ENCODE results near the gene FSD1. TPM values are rescaled to one million over a fixed set of nuclear protein-coding genes. Genes with fewer than 3 reads are reported as not detected.
"Not testable (repeated sequence)": the region's sequence is repeated elsewhere in the genome, so short reads cannot be mapped to it uniquely, and the experiment has no call there.

The FSD1 gene
- polyA plus RNA-seq, 4 donors: 1.3 to 3.2 (median 2.0) TPM

- H3K9me3 ChIP-seq (ENCODE audit: control insufficient read depth in 2 of 2, insufficient read depth in 1 of 2, low read depth in 1 of 2, low read length in 1 of 2): peaks cover 0 to 3% of the 10 kb centered on the region in 2 donors
- H3K27ac ChIP-seq (ENCODE audit: low read depth in 1 of 3, low read length in 2 of 3): peak overlapping the region in 1 of 3 donors; percentile 35
- no peak overlapping the region for H3K4me3 ChIP-seq (ENCODE audit: low read depth in 1 of 3, low read length in 3 of 3)
- FAIRE-seq (no peak), DNase-seq (peak; percentile 43 to 64)
- H3K27me3 ChIP-seq (ENCODE audit: control insufficient read depth in 3 of 3, insufficient read depth in 3 of 3, low read length in 3 of 3): no peaks in the 10 kb centered on the region
- WGBS, 3 donors: 29 to 48% (median 32%) methylated on average over 20 to 21 of the region's 21 CpGs
- peaks cover 7 to 85% (median 21%) of the 10 kb centered on the region in 3 donors for H3K36me3 ChIP-seq (ENCODE audit: control insufficient read depth in 3 of 3, insufficient read depth in 2 of 3, low read depth in 1 of 3, low read length in 3 of 3)
- H3K4me1 ChIP-seq (ENCODE audit: control insufficient read depth in 3 of 3, insufficient read depth in 2 of 3, low read depth in 1 of 3, low read length in 2 of 3): peaks cover 0 to 3% (median 2%) of the 10 kb centered on the region in 3 donors
These were observed 37.1 kb upstream of the FSD1 start for GRCh38 chr19:4267101-4267900.

- peaks cover 0 to 3% (median 2%) of the 10 kb centered on the region in 3 donors for H3K4me1 ChIP-seq (ENCODE audit: control insufficient read depth in 3 of 3, insufficient read depth in 2 of 3, low read depth in 1 of 3, low read length in 2 of 3)
- no peak overlapping the region for H3K4me3 ChIP-seq (ENCODE audit: low read depth in 1 of 3, low read length in 3 of 3)
- H3K36me3 ChIP-seq (ENCODE audit: control insufficient read depth in 3 of 3, insufficient read depth in 2 of 3, low read depth in 1 of 3, low read length in 3 of 3): peaks cover 2 to 78% (median 16%) of the 10 kb centered on the region in 3 donors
- DNase-seq (peak in 1 of 2 donors; percentile 93), FAIRE-seq (no peak)
- H3K9me3 ChIP-seq (ENCODE audit: control insufficient read depth in 2 of 2, insufficient read depth in 1 of 2, low read depth in 1 of 2, low read length in 1 of 2): peaks cover 0 to 3% of the 10 kb centered on the region in 2 donors
- no peaks in the 10 kb centered on the region for H3K27me3 ChIP-seq (ENCODE audit: control insufficient read depth in 3 of 3, insufficient read depth in 3 of 3, low read length in 3 of 3)
- H3K27ac ChIP-seq (ENCODE audit: low read depth in 1 of 3, low read length in 2 of 3): peak overlapping the region in 2 of 3 donors; percentile 32 to 57
- 35 to 72% (median 43%) methylated on average over 30 of the region's 30 CpGs for WGBS, 3 donors
These were observed 36.2 kb upstream of the FSD1 start for GRCh38 chr19:4267901-4268815.

- Histone ChIP-seq H3K27me3 (ENCODE audit: control insufficient read depth in 3 of 3, insufficient read depth in 3 of 3, low read length in 3 of 3) (no peaks in the 10 kb centered on the region), H3K27ac (ENCODE audit: low read depth in 1 of 3, low read length in 2 of 3) (peak overlapping the region in 1 of 3 donors; percentile 57), H3K9me3 (ENCODE audit: control insufficient read depth in 2 of 2, insufficient read depth in 1 of 2, low read depth in 1 of 2, low read length in 1 of 2) (peaks cover 0 to 3% of the 10 kb centered on the region in 2 donors), H3K36me3 (ENCODE audit: control insufficient read depth in 3 of 3, insufficient read depth in 2 of 3, low read depth in 1 of 3, low read length in 3 of 3) (peaks cover 2 to 74% (median 14%) of the 10 kb centered on the region in 3 donors), H3K4me3 (ENCODE audit: low read depth in 1 of 3, low read length in 3 of 3) (no peak overlapping the region), H3K4me1 (ENCODE audit: control insufficient read depth in 3 of 3, insufficient read depth in 2 of 3, low read depth in 1 of 3, low read length in 2 of 3) (peaks cover 0 to 3% (median 2%) of the 10 kb centered on the region in 3 donors)
- FAIRE-seq: no peak
- 83 to 88% (median 87%) methylated on average over 13 of the region's 13 CpGs for WGBS, 3 donors
- no peak for DNase-seq
These were observed 35.5 kb upstream of the FSD1 start for GRCh38 chr19:4268816-4269430.

GRCh38 chr19:4272894-4273293 lies 31.5 kb upstream of the FSD1 start:
- Histone ChIP-seq H3K4me1 (ENCODE audit: control insufficient read depth in 3 of 3, insufficient read depth in 2 of 3, low read depth in 1 of 3, low read length in 2 of 3) (peaks cover 0 to 2% (median 0%) of the 10 kb centered on the region in 3 donors), H3K4me3 (ENCODE audit: low read depth in 1 of 3, low read length in 3 of 3) (no peak overlapping the region), H3K9me3 (ENCODE audit: control insufficient read depth in 2 of 2, insufficient read depth in 1 of 2, low read depth in 1 of 2, low read length in 1 of 2) (peaks cover 0 to 3% of the 10 kb centered on the region in 2 donors), H3K27me3 (ENCODE audit: control insufficient read depth in 3 of 3, insufficient read depth in 3 of 3, low read length in 3 of 3) (peaks cover 0 to 10% (median 0%) of the 10 kb centered on the region in 3 donors), H3K36me3 (ENCODE audit: control insufficient read depth in 3 of 3, insufficient read depth in 2 of 3, low read depth in 1 of 3, low read length in 3 of 3) (peaks cover 0 to 43% (median 14%) of the 10 kb centered on the region in 3 donors), H3K27ac (ENCODE audit: low read depth in 1 of 3, low read length in 2 of 3) (no peak overlapping the region)
- 70 to 87% (median 86%) methylated on average over 8 to 10 of the region's 10 CpGs for WGBS, 3 donors
- DNase-seq (no peak), FAIRE-seq (no peak)

- not testable (repeated sequence) for DNase-seq; H3K27ac ChIP-seq (ENCODE audit: low read depth in 1 of 3, low read length in 2 of 3); H3K4me1 ChIP-seq (ENCODE audit: control insufficient read depth in 3 of 3, insufficient read depth in 2 of 3, low read depth in 1 of 3, low read length in 2 of 3); H3K9me3 ChIP-seq (ENCODE audit: control insufficient read depth in 2 of 2, insufficient read depth in 1 of 2, low read depth in 1 of 2, low read length in 1 of 2); H3K4me3 ChIP-seq (ENCODE audit: low read depth in 1 of 3, low read length in 3 of 3); FAIRE-seq
- peaks cover 0 to 29% (median 5%) of the 10 kb centered on the region in 3 donors for H3K36me3 ChIP-seq (ENCODE audit: control insufficient read depth in 3 of 3, insufficient read depth in 2 of 3, low read depth in 1 of 3, low read length in 3 of 3)
- peaks cover 1 to 22% (median 3%) of the 10 kb centered on the region in 3 donors for H3K27me3 ChIP-seq (ENCODE audit: control insufficient read depth in 3 of 3, insufficient read depth in 3 of 3, low read length in 3 of 3)
- WGBS, 3 donors: 88 to 89% (median 89%) methylated on average over 6 of the region's 6 CpGs
These were observed 30.1 kb upstream of the FSD1 start for GRCh38 chr19:4274321-4274686.

GRCh38 chr19:4277191-4277696 lies 27.2 kb upstream of the FSD1 start:
- no peak for DNase-seq
- no peaks in the 10 kb centered on the region for H3K4me1 ChIP-seq (ENCODE audit: control insufficient read depth in 3 of 3, insufficient read depth in 2 of 3, low read depth in 1 of 3, low read length in 2 of 3)
- H3K27me3 ChIP-seq (ENCODE audit: control insufficient read depth in 3 of 3, insufficient read depth in 3 of 3, low read length in 3 of 3): peaks cover 11 to 45% (median 16%) of the 10 kb centered on the region in 3 donors
- no peak overlapping the region for H3K4me3 ChIP-seq (ENCODE audit: low read depth in 1 of 3, low read length in 3 of 3)
- no peaks in the 10 kb centered on the region for H3K9me3 ChIP-seq (ENCODE audit: control insufficient read depth in 2 of 2, insufficient read depth in 1 of 2, low read depth in 1 of 2, low read length in 1 of 2)
- no peak for FAIRE-seq
- WGBS, 3 donors: 30 to 43% (median 43%) methylated on average over 16 of the region's 16 CpGs
- peaks cover 0 to 6% (median 0%) of the 10 kb centered on the region in 3 donors for H3K36me3 ChIP-seq (ENCODE audit: control insufficient read depth in 3 of 3, insufficient read depth in 2 of 3, low read depth in 1 of 3, low read length in 3 of 3)
- no peak overlapping the region for H3K27ac ChIP-seq (ENCODE audit: low read depth in 1 of 3, low read length in 2 of 3)

GRCh38 chr19:4278010-4278409 lies 26.4 kb upstream of the FSD1 start:
- no peak overlapping the region for H3K4me3 ChIP-seq (ENCODE audit: low read depth in 1 of 3, low read length in 3 of 3)
- peaks cover 0 to 4% (median 0%) of the 10 kb centered on the region in 3 donors for H3K36me3 ChIP-seq (ENCODE audit: control insufficient read depth in 3 of 3, insufficient read depth in 2 of 3, low read depth in 1 of 3, low read length in 3 of 3)
- H3K27ac ChIP-seq (ENCODE audit: low read depth in 1 of 3, low read length in 2 of 3): no peak overlapping the region
- H3K9me3 ChIP-seq (ENCODE audit: control insufficient read depth in 2 of 2, insufficient read depth in 1 of 2, low read depth in 1 of 2, low read length in 1 of 2): no peaks in the 10 kb centered on the region
- no peaks in the 10 kb centered on the region for H3K4me1 ChIP-seq (ENCODE audit: control insufficient read depth in 3 of 3, insufficient read depth in 2 of 3, low read depth in 1 of 3, low read length in 2 of 3)
- 15 to 28% (median 25%) methylated on average over 4 of the region's 4 CpGs for WGBS, 3 donors
- DNase-seq (no peak), FAIRE-seq (no peak)
- peaks cover 11 to 49% (median 16%) of the 10 kb centered on the region in 3 donors for H3K27me3 ChIP-seq (ENCODE audit: control insufficient read depth in 3 of 3, insufficient read depth in 3 of 3, low read length in 3 of 3)
